Measurements from ENCODE around the gene C1QTNF4. TPM values are rescaled to one million over a fixed set of nuclear protein-coding genes. Genes with fewer than 3 reads are reported as not detected.

Gene C1QTNF4
- total and polyA plus RNA-seq, 5 donors from 2014 or later, result 0.16 to 1.3 TPM; not detected in 3

Other genes starting within 250 kb of the C1QTNF4 start
- not detected for gene MYBPC3, start 241.7 kb downstream of the C1QTNF4 start, total RNA-seq
- not detected for gene MYBPC3, start 241.7 kb downstream of the C1QTNF4 start, polyA plus RNA-seq
- 0.57 TPM for gene SPI1, start 215.9 kb downstream of the C1QTNF4 start, total RNA-seq
- under 1 TPM in 2 of 4 donors, not detected in 2; 0.13 to 0.41 TPM for gene SPI1, start 215.9 kb downstream of the C1QTNF4 start, polyA plus RNA-seq
- gene SLC39A13, start 185.8 kb downstream of the C1QTNF4 start, total RNA-seq, result 30.4 TPM
- gene SLC39A13, start 185.8 kb downstream of the C1QTNF4 start, polyA plus RNA-seq, result 10 to 100 TPM; 21.9 to 32.8 (median 23.3) TPM
- 58.9 TPM for gene PSMC3, start 168.0 kb downstream of the C1QTNF4 start, total RNA-seq
- 100 to 1,000 TPM; 102 to 153 (median 120) TPM for gene PSMC3, start 168.0 kb downstream of the C1QTNF4 start, polyA plus RNA-seq
- gene RAPSN, start 145.3 kb downstream of the C1QTNF4 start, total RNA-seq, result 1.7 TPM
- not detected for gene RAPSN, start 145.3 kb downstream of the C1QTNF4 start, polyA plus RNA-seq
- 124 TPM for gene CELF1, start 41.3 kb downstream of the C1QTNF4 start, total RNA-seq
- gene CELF1, start 41.3 kb downstream of the C1QTNF4 start, polyA plus RNA-seq, result 10 to 100 TPM; 30.8 to 61.2 (median 47.9) TPM
- 19.5 TPM for gene PTPMT1, start 28.8 kb downstream of the C1QTNF4 start, total RNA-seq
- gene PTPMT1, start 28.8 kb downstream of the C1QTNF4 start, polyA plus RNA-seq, result 10 to 100 TPM; 50.7 to 86.1 (median 76.1) TPM
- 23.7 TPM for gene KBTBD4, start 15.4 kb downstream of the C1QTNF4 start, total RNA-seq
- gene KBTBD4, start 15.4 kb downstream of the C1QTNF4 start, polyA plus RNA-seq, result 10 to 100 TPM; 48.7 to 54.4 (median 50.9) TPM
- 70.6 TPM for gene NDUFS3, start 15.3 kb downstream of the C1QTNF4 start, total RNA-seq
- 100 to 1,000 TPM; 112 to 129 (median 121) TPM for gene NDUFS3, start 15.3 kb downstream of the C1QTNF4 start, polyA plus RNA-seq
- gene FAM180B, start 7.7 kb downstream of the C1QTNF4 start, total RNA-seq, result 0.27 TPM
- gene FAM180B, start 7.7 kb downstream of the C1QTNF4 start, polyA plus RNA-seq, result not detected
- gene MTCH2, start 48.1 kb upstream of the C1QTNF4 start, total RNA-seq, result 21.5 TPM
- gene MTCH2, start 48.1 kb upstream of the C1QTNF4 start, polyA plus RNA-seq, result 10 to 100 TPM; 50.2 to 95.9 (median 65.8) TPM
- 11.0 TPM for gene AGBL2, start 121.0 kb upstream of the C1QTNF4 start, total RNA-seq
- gene AGBL2, start 121.0 kb upstream of the C1QTNF4 start, polyA plus RNA-seq, result 1 to 10 TPM in 1 of 4 donors, under 1 TPM in 3; 0.72 to 1.3 (median 0.91) TPM
- gene FNBP4, start 172.9 kb upstream of the C1QTNF4 start, total RNA-seq, result 282 TPM
- 10 to 100 TPM; 27.7 to 43.9 (median 35.6) TPM for gene FNBP4, start 172.9 kb upstream of the C1QTNF4 start, polyA plus RNA-seq

Measured in CD4-positive, CD25-positive, alpha-beta regulatory T cell (primary cell).